DOHH2 (cell line): ENCODE measurements around the gene TMEFF2.

ENCODE experiments used
- EZH2phosphoT487 ChIP-seq: fragments of 200-600 bp; sonication (generic); IDR thresholded peaks from 2 replicates; pipeline ENCODE4 v1.6.1; 2017; ENCODE audit warnings: borderline replicate concordance, mild to moderate bottlenecking, antibody characterized with exemption, low read length, moderate library complexity, mixed read lengths
- TF ChIP-seq, protein P1 (sequence below): fragments of 200-600 bp; sonication (generic); IDR thresholded peaks from one replicate; pipeline ENCODE4 v1.5.1; 2014; ENCODE audit warnings: antibody characterized with exemption, mild to moderate bottlenecking, low read depth, low read length; ENCODE audit not compliant: poor library complexity, severe bottlenecking

DNA sequence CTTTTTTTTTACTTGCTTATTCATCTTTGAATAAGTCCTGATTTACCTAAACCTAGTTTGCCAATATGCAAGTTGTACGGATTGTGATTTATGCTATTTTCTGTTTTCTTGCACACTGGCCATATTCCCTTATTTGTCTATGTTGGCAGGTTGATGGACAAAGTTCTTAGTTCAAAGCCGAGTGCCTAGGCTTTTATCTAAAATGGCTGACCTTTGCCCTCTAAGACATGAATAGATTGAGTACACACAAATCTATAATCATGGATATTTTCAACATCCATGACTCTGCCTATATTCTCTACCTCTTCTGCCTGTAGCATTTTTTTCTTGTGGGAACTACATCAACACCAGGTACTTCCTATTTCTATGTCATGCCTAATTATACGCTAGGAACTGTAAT lies 171.7 kb downstream of the TMEFF2 start:
- TF ChIP-seq, protein P1, sequence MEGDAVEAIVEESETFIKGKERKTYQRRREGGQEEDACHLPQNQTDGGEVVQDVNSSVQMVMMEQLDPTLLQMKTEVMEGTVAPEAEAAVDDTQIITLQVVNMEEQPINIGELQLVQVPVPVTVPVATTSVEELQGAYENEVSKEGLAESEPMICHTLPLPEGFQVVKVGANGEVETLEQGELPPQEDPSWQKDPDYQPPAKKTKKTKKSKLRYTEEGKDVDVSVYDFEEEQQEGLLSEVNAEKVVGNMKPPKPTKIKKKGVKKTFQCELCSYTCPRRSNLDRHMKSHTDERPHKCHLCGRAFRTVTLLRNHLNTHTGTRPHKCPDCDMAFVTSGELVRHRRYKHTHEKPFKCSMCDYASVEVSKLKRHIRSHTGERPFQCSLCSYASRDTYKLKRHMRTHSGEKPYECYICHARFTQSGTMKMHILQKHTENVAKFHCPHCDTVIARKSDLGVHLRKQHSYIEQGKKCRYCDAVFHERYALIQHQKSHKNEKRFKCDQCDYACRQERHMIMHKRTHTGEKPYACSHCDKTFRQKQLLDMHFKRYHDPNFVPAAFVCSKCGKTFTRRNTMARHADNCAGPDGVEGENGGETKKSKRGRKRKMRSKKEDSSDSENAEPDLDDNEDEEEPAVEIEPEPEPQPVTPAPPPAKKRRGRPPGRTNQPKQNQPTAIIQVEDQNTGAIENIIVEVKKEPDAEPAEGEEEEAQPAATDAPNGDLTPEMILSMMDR, result no peak
- TF ChIP-seq EZH2phosphoT487, result no peak
